HepG2 (cell line): ENCODE data around the gene MED13L. TPM values are rescaled to one million over a fixed set of nuclear protein-coding genes. Genes with fewer than 3 reads are reported as not detected.

Source experiments
- ATAC-seq: fragments of 200-7000 bp; cut with Tn5 transposase; 3 replicates; pipeline ENCODE4 v1.9.1; 2020; ENCODE audit warnings: mild to moderate bottlenecking, moderate library complexity
- BruUV-seq: library from RNA; stranded (reverse); fragments of 400-500 nt; replicated peaks from 2 replicates; lab custom pipeline; 2021; lab: Mats Ljungman, UMichigan
- CTCF ChIA-PET: fragments of 300-600 bp; formaldehyde crosslinking; extraction: SDS; loops from one replicate; lab custom pipeline; 2021; ENCODE audit warnings: low total read pairs, inconsistent platforms, low intra/inter-chr PET ratio; lab: Yijun Ruan, JAX
- POLR2A ChIA-PET: fragments of 350-600 bp; sonication (Branson Sonifier 250); formaldehyde crosslinking; loops from one replicate; lab custom pipeline; 2020; ENCODE audit warnings: antibody characterized with exemption, inconsistent platforms; lab: Yijun Ruan, JAX
- DNase-seq: peaks from one replicate; pipeline ENCODE4 v3.0.0-alpha.2; 2015; ENCODE audit warnings: low spot score
- FAIRE-seq: peaks from 3 replicates; lab custom pipeline; 2011; peaks lifted over from hg19 to GRCh38; lab: Jason Lieb, UNC
- H2AFZ ChIP-seq: one replicate; pipeline ENCODE4 v1.6.1; 2011; ENCODE audit warnings: low read length, inconsistent platforms
- H3K27ac ChIP-seq: fragments of 300-600 bp; 3 replicates; pipeline ENCODE4 v1.8.0; 2011; ENCODE audit warnings: mixed run types, mild to moderate bottlenecking, mixed read lengths, low read length, inconsistent platforms; ENCODE audit not compliant: insufficient read depth; ENCODE audit errors: extremely low read length
- H3K27me3 ChIP-seq, 2 experiments: fragments of 200-600 bp in 1 of 2; 2 replicates in 1 of 2; 3 replicates in 1 of 2; pipeline versions ENCODE4 v1.6.0 to v1.8.0; 2011; ENCODE audit warnings: low read length in 2 of 2, mild to moderate bottlenecking in 2 of 2, moderate library complexity in 2 of 2, inconsistent platforms in 1 of 2; ENCODE audit not compliant: insufficient read depth in 2 of 2, control insufficient read depth in 1 of 2
- H3K36me3 ChIP-seq, 2 experiments: fragments of 200-600 bp in 1 of 2; replicated peaks in 1 of 2; 2 replicates in 1 of 2; 3 replicates in 1 of 2; pipeline versions ENCODE4 v1.5.1 to v1.8.0; 2011; ENCODE audit warnings: low read length in 2 of 2, inconsistent platforms in 1 of 2; ENCODE audit not compliant: insufficient read depth in 2 of 2, control insufficient read depth in 1 of 2
- H3K4me1 ChIP-seq: 2 replicates; pipeline ENCODE4 v1.5.1; 2012; ENCODE audit warnings: low read length, inconsistent platforms; ENCODE audit not compliant: insufficient read depth
- H3K4me2 ChIP-seq: 2 replicates; pipeline ENCODE4 v1.6.0; 2011; ENCODE audit warnings: low read depth, low read length, inconsistent platforms
- H3K4me3 ChIP-seq, 3 experiments: fragments of 200-600 bp in 1 of 3; sonication (generic), shearing (Covaris generic) in 1 of 3; replicated peaks in 1 of 3; 2 replicates each; pipeline ENCODE4 v1.5.1; 2011 to 2016; ENCODE audit warnings: low read length in 3 of 3, inconsistent platforms in 2 of 3, low read depth in 2 of 3, mild to moderate bottlenecking in 2 of 3, control low read depth in 1 of 3, mixed read lengths in 1 of 3; ENCODE audit not compliant: insufficient read depth in 1 of 3
- H3K79me2 ChIP-seq: one replicate; pipeline ENCODE4 v1.6.1; 2011; ENCODE audit warnings: low read length, inconsistent platforms; ENCODE audit not compliant: insufficient read depth
- H3K9ac ChIP-seq: 2 replicates; pipeline ENCODE4 v1.6.0; 2011; ENCODE audit warnings: mild to moderate bottlenecking, low read depth, low read length, inconsistent platforms; ENCODE audit not compliant: insufficient read depth
- H3K9me3 ChIP-seq: 2 replicates; pipeline ENCODE4 v1.5.1; 2012; ENCODE audit warnings: mild to moderate bottlenecking, low read length
- H4K20me1 ChIP-seq: 2 replicates; pipeline ENCODE4 v1.6.0; 2011; ENCODE audit warnings: inconsistent platforms, mild to moderate bottlenecking, low read length, moderate library complexity; ENCODE audit not compliant: insufficient read depth
- CCDC6 ChIP-seq: sonication (generic); formaldehyde crosslinking; IDR thresholded peaks from 2 replicates; pipeline ENCODE4 v1.8.1; 2022; ENCODE audit warnings: mild to moderate bottlenecking, missing genetic modification reagents, moderate library complexity
- EED ChIP-seq: sonication (generic); formaldehyde crosslinking; IDR thresholded peaks from 2 replicates; pipeline ENCODE4 v1.5.0; 2020; ENCODE audit warnings: mild to moderate bottlenecking, missing genetic modification reagents
- FLYWCH1 ChIP-seq: sonication (generic); formaldehyde crosslinking; IDR thresholded peaks from 2 replicates; pipeline ENCODE4 v1.8.1; 2023; ENCODE audit warnings: mild to moderate bottlenecking, missing genetic modification reagents
- HHEX ChIP-seq: IDR thresholded peaks from 2 replicates; pipeline ENCODE4 v1.6.1; 2016; ENCODE audit warnings: control low read depth
- NBN ChIP-seq: fragments of 450-650 bp; conservative IDR thresholded peaks from 2 replicates; pipeline ENCODE4 v1.6.1; 2017
- NCOA5 ChIP-seq: sonication (generic); formaldehyde crosslinking; IDR thresholded peaks from 2 replicates; pipeline ENCODE4 v1.4.0; 2020; ENCODE audit warnings: missing genetic modification reagents
- SALL2 ChIP-seq: sonication (generic); formaldehyde crosslinking; IDR thresholded peaks from 2 replicates; pipeline ENCODE4 v1.8.1; 2023; ENCODE audit warnings: mild to moderate bottlenecking, missing genetic modification reagents, inconsistent platforms
- SMARCE1 ChIP-seq: fragments of 450-650 bp; IDR thresholded peaks from 2 replicates; pipeline ENCODE4 v1.6.1; 2017; ENCODE audit warnings: borderline replicate concordance
- ZIK1 ChIP-seq: sonication (generic); formaldehyde crosslinking; IDR thresholded peaks from 2 replicates; pipeline ENCODE4 v1.5.0; 2020; ENCODE audit warnings: mild to moderate bottlenecking, low read depth, missing genetic modification reagents, borderline replicate concordance
- ZNF264 ChIP-seq: sonication (generic); formaldehyde crosslinking; IDR thresholded peaks from 2 replicates; pipeline ENCODE4 v1.4.0; 2020; ENCODE audit warnings: missing genetic modification reagents
- ZNF34 ChIP-seq: sonication (generic); formaldehyde crosslinking; IDR thresholded peaks from 2 replicates; pipeline ENCODE4 v1.4.0; 2020; ENCODE audit warnings: mild to moderate bottlenecking, missing genetic modification reagents, borderline replicate concordance
- ZNF432 ChIP-seq: sonication (generic); formaldehyde crosslinking; IDR thresholded peaks from 2 replicates; pipeline ENCODE4 v1.5.0; 2020; ENCODE audit warnings: missing genetic modification reagents, mild to moderate bottlenecking, borderline replicate concordance
- ZNF556 ChIP-seq: sonication (generic); formaldehyde crosslinking; IDR thresholded peaks from 2 replicates; pipeline ENCODE4 v1.4.0; 2020; ENCODE audit warnings: mild to moderate bottlenecking, missing genetic modification reagents, borderline replicate concordance
- ZNF768 ChIP-seq: sonication (generic); formaldehyde crosslinking; IDR thresholded peaks from 2 replicates; pipeline ENCODE4 v1.4.0; 2020; ENCODE audit warnings: missing genetic modification reagents
- WGBS: methylation state at CpG from one replicate; pipeline ENCODE4 v1.1.6; 2017; ENCODE audit warnings: low lambda C conversion rate; 5-methylcytosine and 5-hydroxymethylcytosine counted together
- in situ Hi-C: cut with HindIII; loops from 2 replicates; pipeline ENCODE4 v1.10.0; 2017; ENCODE audit warnings: low pct_unique_long_range_greater_than_20kb; ENCODE audit not compliant: extremely low pct_ligation_motif_present
- intact Hi-C: fragments of 100-400 bp; cut with micrococcal nuclease; formaldehyde crosslinking; loops from one replicate; pipeline ENCODE4 v1.10.0; 2022; ENCODE audit not compliant: unreplicated experiment
- polyA plus RNA-seq, 8 experiments: library from polyadenylated mRNA; depleted of rRNA in 3 of 8; stranded (reverse) in 7 of 8; unstranded in 1 of 8; fragments of >200 nt; fragmentation: Illumina TruSeq in 4 of 8; extraction: Trizol in 4 of 8; gene quantifications; 2 replicates each; pipeline versions ENCODE4 v1.2.1 to v1.2.3, GENCODE V29; 2011 to 2016; ENCODE audit warnings: low read depth in 4 of 8, missing spikeins in 1 of 8, mixed read lengths in 1 of 8; ENCODE audit not compliant: insufficient read depth in 1 of 8
- total RNA-seq, 5 experiments: library from RNA; depleted of rRNA; stranded (reverse); fragments of >200 nt; fragmentation: Illumina TruSeq; extraction: Trizol; gene quantifications; 2 replicates each; pipeline ENCODE4 v1.2.3, GENCODE V29; 2016; ENCODE audit warnings: low read depth in 1 of 5
- TF ChIP-seq, protein P1 (sequence below): IDR thresholded peaks from 2 replicates; pipeline ENCODE4 v1.6.1; 2018; ENCODE audit warnings: missing genetic modification reagents, mild to moderate bottlenecking, missing compliant biosample characterization
- TF ChIP-seq, protein P2 (sequence below): sonication (generic); formaldehyde crosslinking; IDR thresholded peaks from 2 replicates; pipeline ENCODE4 v1.8.0; 2022; ENCODE audit warnings: mild to moderate bottlenecking, missing genetic modification reagents, moderate library complexity
- TF ChIP-seq, protein P3 (sequence below): sonication (generic); formaldehyde crosslinking; IDR thresholded peaks from 2 replicates; pipeline ENCODE4 v1.5.1; 2020; ENCODE audit warnings: missing genetic modification reagents, mild to moderate bottlenecking, borderline replicate concordance

The MED13L gene
- total and polyA plus RNA-seq, 2 of the 13 experiments (the other 11 are each of a cell fraction or from before 2014, with no cell fraction given), result 24.8 to 38.9 TPM

DNA sequence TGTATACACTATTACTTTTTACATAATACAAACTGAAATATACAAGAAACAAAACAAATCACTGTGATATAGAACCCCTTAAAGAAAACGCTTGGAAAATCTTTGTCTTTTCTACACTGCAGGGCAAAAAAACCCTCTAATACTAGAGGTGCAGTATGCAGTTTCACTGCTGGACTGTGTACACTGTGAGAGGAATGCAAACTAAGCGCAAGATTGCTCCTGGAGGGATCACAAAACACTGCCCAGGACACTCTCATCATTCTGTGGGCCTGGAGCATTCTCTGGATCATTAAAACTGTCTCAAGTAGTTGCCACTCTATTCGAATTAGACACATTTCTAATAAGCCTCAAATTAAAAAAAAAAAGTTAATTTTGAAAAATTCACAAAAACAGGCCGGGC lies 217.6 kb downstream of the MED13L start:
- Histone ChIP-seq H3K79me2 (peaks cover 2% of the 10 kb centered on the region), H3K9ac (no peak overlapping the region), H3K4me3 (no peak overlapping the region), H3K27me3 (no peaks in the 10 kb centered on the region), H3K36me3 (no peaks in the 10 kb centered on the region), H3K4me1 (peaks cover 7% of the 10 kb centered on the region), H4K20me1 (no peaks in the 10 kb centered on the region), H3K4me2 (no peak overlapping the region), H3K27ac (no peak overlapping the region), H2AFZ (no peak overlapping the region), H3K9me3 (no peaks in the 10 kb centered on the region)
- FAIRE-seq, result peak; percentile 36
- in situ Hi-C loops, result loop anchor here (10.0 kb wide), 1 partner anchor 175 kb away; no protein-coding TSS in a partner anchor
- WGBS, result 57% methylated on average over 4 of the region's 4 CpGs
- POLR2A ChIA-PET, result no interaction called here
- DNase-seq, result peak; percentile 4
- peak; percentile 78 for ATAC-seq
- BruUV-seq, result no TSS peak
- TF ChIP-seq, protein P1, sequence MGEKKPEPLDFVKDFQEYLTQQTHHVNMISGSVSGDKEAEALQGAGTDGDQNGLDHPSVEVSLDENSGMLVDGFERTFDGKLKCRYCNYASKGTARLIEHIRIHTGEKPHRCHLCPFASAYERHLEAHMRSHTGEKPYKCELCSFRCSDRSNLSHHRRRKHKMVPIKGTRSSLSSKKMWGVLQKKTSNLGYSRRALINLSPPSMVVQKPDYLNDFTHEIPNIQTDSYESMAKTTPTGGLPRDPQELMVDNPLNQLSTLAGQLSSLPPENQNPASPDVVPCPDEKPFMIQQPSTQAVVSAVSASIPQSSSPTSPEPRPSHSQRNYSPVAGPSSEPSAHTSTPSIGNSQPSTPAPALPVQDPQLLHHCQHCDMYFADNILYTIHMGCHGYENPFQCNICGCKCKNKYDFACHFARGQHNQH (CRISPR knock-in tag), result no peak
- no peak for TF ChIP-seq ZNF432 (CRISPR knock-in tag)
- no peak for TF ChIP-seq CCDC6 (CRISPR knock-in tag)
- TF ChIP-seq ZNF264 (CRISPR knock-in tag), result no peak
- TF ChIP-seq EED, result no peak
- no peak for TF ChIP-seq HHEX (CRISPR knock-in tag)
- no peak for TF ChIP-seq ZNF34
- TF ChIP-seq, protein P2, sequence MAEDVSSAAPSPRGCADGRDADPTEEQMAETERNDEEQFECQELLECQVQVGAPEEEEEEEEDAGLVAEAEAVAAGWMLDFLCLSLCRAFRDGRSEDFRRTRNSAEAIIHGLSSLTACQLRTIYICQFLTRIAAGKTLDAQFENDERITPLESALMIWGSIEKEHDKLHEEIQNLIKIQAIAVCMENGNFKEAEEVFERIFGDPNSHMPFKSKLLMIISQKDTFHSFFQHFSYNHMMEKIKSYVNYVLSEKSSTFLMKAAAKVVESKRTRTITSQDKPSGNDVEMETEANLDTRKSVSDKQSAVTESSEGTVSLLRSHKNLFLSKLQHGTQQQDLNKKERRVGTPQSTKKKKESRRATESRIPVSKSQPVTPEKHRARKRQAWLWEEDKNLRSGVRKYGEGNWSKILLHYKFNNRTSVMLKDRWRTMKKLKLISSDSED (CRISPR knock-in tag), result no peak
- TF ChIP-seq ZNF556 (CRISPR knock-in tag), result no peak
- TF ChIP-seq NBN, result no peak
- TF ChIP-seq ZNF768, result no peak
- TF ChIP-seq ZIK1 (CRISPR knock-in tag), result no peak
- TF ChIP-seq, protein P3, sequence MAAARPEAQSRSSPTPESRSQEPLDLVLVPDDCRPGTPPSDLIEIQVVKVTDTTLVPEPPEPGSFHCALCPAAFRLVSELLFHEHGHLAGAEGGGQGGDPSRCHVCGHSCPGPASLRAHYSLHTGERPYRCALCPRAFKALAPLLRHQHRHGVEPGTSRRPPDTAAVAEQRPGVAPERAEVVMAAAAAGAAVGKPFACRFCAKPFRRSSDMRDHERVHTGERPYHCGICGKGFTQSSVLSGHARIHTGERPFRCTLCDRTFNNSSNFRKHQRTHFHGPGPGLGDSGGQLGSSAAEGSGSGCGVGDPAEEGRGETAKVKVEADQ (CRISPR knock-in tag), result no peak
- TF ChIP-seq SALL2 (CRISPR knock-in tag), result no peak
- no peak for TF ChIP-seq NCOA5 (CRISPR knock-in tag)
- no peak for TF ChIP-seq FLYWCH1
- no peak for TF ChIP-seq SMARCE1
- CTCF ChIA-PET, result no interaction called here
- intact Hi-C loops, result no loop called here
